Peyer's patch (tissue), 4 donors: ENCODE results near the gene RAB9A.

Source experiments
- CTCF ChIP-seq, 6 experiments: fragments of 450-650 bp in 4 of 6; fragments of 200-600 bp in 2 of 6; sonication (generic) in 1 of 6; IDR thresholded peaks; one replicate each; pipeline ENCODE4 v1.5.1; 2017 to 2019; ENCODE audit warnings: antibody characterized with exemption in 6 of 6, mild to moderate bottlenecking in 3 of 6, moderate library complexity in 1 of 6
- POLR2A ChIP-seq, 2 donors: fragments of 450-650 bp; IDR thresholded peaks; one replicate each; pipeline ENCODE4 v1.5.1; 2017; ENCODE audit warnings: antibody characterized with exemption in 2 of 2, mild to moderate bottlenecking in 2 of 2, moderate library complexity in 2 of 2

DNA sequence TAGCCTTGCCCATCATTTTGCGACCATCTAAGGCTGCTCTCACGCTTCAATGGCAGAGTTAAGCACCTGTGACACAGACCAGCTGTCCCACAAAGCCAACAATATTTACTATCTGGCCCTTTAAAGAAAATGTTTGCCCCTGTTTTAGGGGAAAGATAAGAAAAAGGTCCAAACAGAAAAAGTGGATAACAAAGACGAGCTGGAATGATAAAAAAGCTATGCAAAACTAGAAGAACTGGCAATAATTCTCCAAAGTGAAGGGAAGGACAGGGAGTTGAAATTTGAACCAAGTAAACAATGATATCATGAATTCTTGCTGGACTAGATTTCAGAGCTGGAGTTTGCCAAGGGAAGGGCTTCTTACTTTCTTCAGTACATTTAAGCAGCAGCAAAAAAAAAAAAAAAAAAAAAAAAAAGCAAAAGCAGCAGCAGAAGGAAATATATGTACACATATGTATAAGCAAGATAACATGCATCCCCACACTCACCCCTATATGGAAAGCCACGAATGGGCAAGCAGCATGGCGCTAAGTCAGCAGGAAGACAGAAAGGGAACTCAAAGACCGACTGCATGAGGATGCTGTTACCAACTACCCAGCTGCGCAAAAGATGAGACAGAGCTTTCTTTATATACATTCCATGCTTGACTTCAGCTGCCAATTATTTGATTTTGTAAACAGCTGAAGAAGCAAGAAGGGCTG is 33.0 kb downstream of the RAB9A start:
- TF ChIP-seq CTCF (IDR thresholded peaks at IDR 0.05) (no peak), POLR2A (IDR thresholded peaks at IDR 0.05) (no peak)
